Heart left ventricle (tissue), 16 donors: ENCODE results near the gene GFI1B. TPM values are rescaled to one million over a fixed set of nuclear protein-coding genes. Genes with fewer than 3 reads are reported as not detected.

ENCODE experiments used
- ATAC-seq, 4 donors: fragments of 200-7000 bp; cut with Tn5 transposase; one replicate each; pipeline ENCODE4 v1.9.1; 2020 to 2022; ENCODE audit warnings: moderate library complexity in 4 of 4, mild to moderate bottlenecking in 3 of 4, moderate number of reproducible peaks in 1 of 4
- DNase-seq, 5 donors: peaks; one replicate each; pipeline ENCODE4 v3.0.0-alpha.2; 2020
- H3K27ac ChIP-seq, 12 donors: fragments of 200-600 bp; sonication (generic) in 4 of 12; one replicate each; pipeline versions ENCODE4 v1.5.0 to v1.8.0; 2016 to 2022; ENCODE audit warnings: mild to moderate bottlenecking in 2 of 12
- H3K27me3 ChIP-seq, 9 donors: fragments of 200-600 bp; sonication (generic) in 2 of 9; one replicate each; pipeline versions ENCODE4 v1.5.1 to v1.8.0; 2016 to 2022; ENCODE audit warnings: mild to moderate bottlenecking in 3 of 9
- H3K36me3 ChIP-seq, 9 donors: fragments of 200-600 bp; sonication (generic) in 2 of 9; one replicate each; pipeline versions ENCODE4 v1.5.0 to v1.8.0; 2018 to 2022; ENCODE audit warnings: mild to moderate bottlenecking in 2 of 9
- H3K4me1 ChIP-seq, 12 donors: fragments of 200-600 bp; sonication (generic) in 4 of 12; one replicate each; pipeline versions ENCODE4 v1.5.0 to v1.8.0; 2016 to 2022; ENCODE audit warnings: mild to moderate bottlenecking in 3 of 12
- H3K4me3 ChIP-seq, 12 donors: fragments of 200-600 bp; sonication (generic) in 4 of 12; one replicate each; pipeline versions ENCODE4 v1.5.0 to v1.8.0; 2017 to 2022; ENCODE audit warnings: mild to moderate bottlenecking in 9 of 12, moderate library complexity in 4 of 12
- H3K9me3 ChIP-seq, 12 donors: fragments of 200-600 bp; sonication (generic) in 4 of 12; one replicate each; pipeline versions ENCODE4 v1.5.0 to v1.8.0; 2016 to 2022; ENCODE audit warnings: mild to moderate bottlenecking in 1 of 12
- CTCF ChIP-seq, 12 donors: fragments of 200-600 bp; sonication (generic) in 4 of 12; IDR thresholded peaks; one replicate each; pipeline versions ENCODE4 v1.5.0 to v1.8.0; 2018 to 2022; ENCODE audit warnings: antibody characterized with exemption in 12 of 12, mild to moderate bottlenecking in 5 of 12
- POLR2A ChIP-seq, 2 donors: fragments of 450-650 bp; IDR thresholded peaks; one replicate each; pipeline ENCODE4 v1.6.1; 2017; ENCODE audit warnings: antibody characterized with exemption in 2 of 2, mild to moderate bottlenecking in 2 of 2, moderate library complexity in 2 of 2
- WGBS, 4 donors: extraction: QIAGEN DNeasy Blood & Tissue Kit in 2 of 4; methylation state at CpG; one replicate each; pipeline versions ENCODE4 v1.1.5 to v1.1.7; 2013 to 2018; 5-methylcytosine and 5-hydroxymethylcytosine counted together
- intact Hi-C, 10 donors: fragments of 100-400 bp; cut with DNase I; formaldehyde crosslinking; loops; one replicate each; pipeline versions ENCODE4 v1.11.1 to v1.14.2; 2022
- polyA plus RNA-seq, 2 donors: library from polyadenylated mRNA; stranded (reverse); fragments of 200-250 nt; gene quantifications; one replicate each; pipeline ENCODE4 v1.2.3, GENCODE V29; 2013
- total RNA-seq, 9 donors: library from RNA; depleted of rRNA in 2 of 9; stranded (reverse); fragments of >200 nt in 2 of 9; fragmentation: NEBNext Ultra II Directional in 3 of 9; extraction: Animal tissue kit (Norgen Biotek cat#: 25700) in 3 of 9; gene quantifications; one replicate each; pipeline versions ENCODE4 v1.1.0 to v1.2.4, GENCODE V29; 2016 to 2023
- donor health status: ischemic (EF 13 %, LVEDD 7.1; RV severe dilation, severe dysfunction).
- donor health status: healthy with polysubstance abuse.
- donor health status: DM: no; HTN: yes; CAD: no.
- donor health status: DM: no; HTN: no; CAD: no.
- donor health status: ischemic (EF 25% LVEDD 6.9; RV normal size, moderate dysfunction).
- donor health status: ischemic (EF 25% LVEDD 5.7; RV mildly dilated, moderate dysfunction).
- donor health status: healthy.
- donor health status: DM: yes; HTN: yes; CAD: no.
- donor health status: ischemic (EF 35%, LVEDD 5.7; RV mildly dilated, moderate dysfunction).
- donor health status: nonischemic (EF 11% LVEDD 7.7; RV severe dilation, severe dysfunction).
- donor health status: DM: yes; HTN: yes; CAD: no.
- donor health status: PGD.
- donor health status: ischemic (EF 29% LVEDD 5.4; RV normal size, mild dysfunction).
- donor health status: nonischemic (EF 23%, LVEDD 6.1; RV moderate dilation, normal function).

Gene GFI1B
- total and polyA plus RNA-seq, 11 donors: 0.06 to 0.39 (median 0.31) TPM; not detected in 6

- intact Hi-C loops: no loop called here
- WGBS, 4 donors: 77 to 87% (median 82%) methylated on average over 2 of the region's 2 CpGs
- DNase-seq: no peak
- Histone ChIP-seq H3K4me3 (no peak overlapping the region), H3K36me3 (no peaks in the 10 kb centered on the region), H3K4me1 (peaks cover 0 to 13% (median 0%) of the 10 kb centered on the region in 12 donors), H3K27me3 (no peaks in the 10 kb centered on the region), H3K27ac (no peak overlapping the region), H3K9me3 (peaks cover 0 to 20% (median 9%) of the 10 kb centered on the region in 12 donors)
- ATAC-seq: no peak
- TF ChIP-seq CTCF (IDR thresholded peaks at IDR 0.05): no peak
- TF ChIP-seq POLR2A (IDR thresholded peaks at IDR 0.05): no peak
These were observed 23.4 kb upstream of the GFI1B start for GRCh38 chr9:132955123-132955522.

DNA sequence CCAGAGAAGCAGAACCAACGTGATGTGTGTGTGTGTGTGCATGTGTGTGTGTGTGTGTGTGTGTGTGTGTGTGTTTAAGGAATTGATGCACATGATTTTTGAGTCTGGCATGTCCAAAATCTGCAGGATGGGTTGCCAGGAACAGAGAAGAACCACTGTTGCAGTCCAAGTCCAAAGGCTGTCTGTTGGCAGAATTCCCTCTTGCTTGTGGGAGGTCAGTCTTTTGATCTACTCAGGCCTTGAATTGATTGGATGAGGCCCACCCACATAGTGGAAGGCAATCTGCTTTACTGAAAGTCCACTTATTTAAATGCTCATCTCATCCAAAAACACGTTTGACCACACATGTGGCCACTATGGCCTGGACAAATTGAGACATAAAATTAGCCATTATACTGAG, 22.7 kb upstream of the GFI1B start:
- H3K36me3 ChIP-seq: no peaks in the 10 kb centered on the region
- no peak overlapping the region for H3K4me3 ChIP-seq
- DNase-seq: no peak
- no peak for ATAC-seq
- 62 to 75% (median 66%) methylated on average over 2 of the region's 2 CpGs for WGBS, 4 donors
- peaks cover 0 to 13% (median 0%) of the 10 kb centered on the region in 12 donors for H3K4me1 ChIP-seq
- TF ChIP-seq POLR2A (IDR thresholded peaks at IDR 0.05) (no peak), CTCF (IDR thresholded peaks at IDR 0.05) (no peak)
- H3K27me3 ChIP-seq: no peaks in the 10 kb centered on the region
- H3K27ac ChIP-seq: no peak overlapping the region
- H3K9me3 ChIP-seq: peaks cover 0 to 20% (median 9%) of the 10 kb centered on the region in 12 donors
- intact Hi-C loops: no loop called here

DNA sequence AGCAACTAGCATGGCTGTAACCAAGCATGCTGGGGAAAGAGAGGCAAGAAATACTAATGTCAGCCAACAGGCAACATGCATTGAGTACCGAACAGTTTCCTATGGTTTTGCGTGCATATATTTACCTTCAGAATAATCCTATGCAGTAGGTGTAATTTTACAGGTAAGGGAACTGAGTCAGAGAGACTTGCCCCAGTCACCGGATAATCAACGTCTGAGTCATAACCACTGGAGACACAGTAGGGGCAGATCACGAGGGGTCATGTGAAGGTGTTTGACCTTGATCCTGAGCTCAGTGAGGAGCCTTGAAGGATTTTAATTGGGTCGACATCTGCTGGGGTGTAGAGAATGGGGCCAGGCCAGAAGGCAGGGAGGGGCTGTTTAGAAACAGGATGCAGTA, 20.7 kb upstream of the GFI1B start:
- Histone ChIP-seq H3K27me3 (no peaks in the 10 kb centered on the region), H3K27ac (no peak overlapping the region), H3K4me3 (no peak overlapping the region), H3K36me3 (no peaks in the 10 kb centered on the region), H3K9me3 (peaks cover 0 to 20% (median 9%) of the 10 kb centered on the region in 12 donors), H3K4me1 (peaks cover 0 to 13% (median 0%) of the 10 kb centered on the region in 12 donors)
- no peak for DNase-seq
- no peak for TF ChIP-seq POLR2A (IDR thresholded peaks at IDR 0.05)
- no peak for TF ChIP-seq CTCF (IDR thresholded peaks at IDR 0.05)
- ATAC-seq: no peak
- WGBS, 4 donors: 47 to 70% (median 60%) methylated on average over 6 of the region's 6 CpGs
- intact Hi-C loops: no loop called here

DNA sequence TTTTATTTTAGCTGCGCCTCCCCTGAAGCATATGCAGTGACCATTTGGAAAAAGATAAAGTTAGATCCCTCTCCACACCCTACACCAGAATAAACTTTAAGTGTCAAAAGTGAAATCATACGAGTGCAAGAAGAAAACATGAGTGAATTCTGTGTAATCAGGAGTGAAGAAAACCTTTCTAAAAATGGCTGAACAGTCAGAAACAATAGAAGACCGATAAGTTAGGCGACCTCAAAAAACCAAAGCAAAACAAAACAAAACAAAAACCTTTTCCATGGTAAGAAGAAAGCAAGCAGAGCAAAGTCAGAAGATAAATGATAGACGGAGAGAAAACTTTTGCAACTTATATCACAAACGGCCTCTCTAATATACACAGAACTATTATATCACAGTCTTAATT, 17.5 kb upstream of the GFI1B start:
- DNase-seq: no peak
- WGBS, 4 donors: 74 to 79% (median 76%) methylated on average over 6 of the region's 6 CpGs
- no peak overlapping the region for H3K27ac ChIP-seq
- H3K9me3 ChIP-seq: peaks cover 0 to 2% (median 0%) of the 10 kb centered on the region in 12 donors
- peaks cover 0 to 9% (median 0%) of the 10 kb centered on the region in 9 donors for H3K27me3 ChIP-seq
- H3K4me1 ChIP-seq: peaks cover 0 to 13% (median 0%) of the 10 kb centered on the region in 12 donors
- no peak overlapping the region for H3K4me3 ChIP-seq
- no peak for TF ChIP-seq CTCF (IDR thresholded peaks at IDR 0.05)
- no peak for TF ChIP-seq POLR2A (IDR thresholded peaks at IDR 0.05)
- no peaks in the 10 kb centered on the region for H3K36me3 ChIP-seq
- intact Hi-C loops: no loop called here
- no peak for ATAC-seq
